GM12864 (cell line): Measurements from ENCODE around the gene HLA-DPB1.
A peak's percentile ranks its signal among the peaks of the same experiment; 100 is the strongest.

Experiments
- DNase-seq: peaks from one replicate; pipeline ENCODE4 v3.0.0-alpha.2; 2011; ENCODE audit warnings: low read depth
- H3K4me3 ChIP-seq: 2 replicates; pipeline ENCODE4 v1.5.1; 2011; ENCODE audit warnings: mild to moderate bottlenecking, low read depth, low read length, control low read depth
- TF ChIP-seq, protein P1 (sequence below): IDR thresholded peaks from 2 replicates; pipeline ENCODE4 v1.5.1; 2011; ENCODE audit warnings: low read depth, mild to moderate bottlenecking, moderate library complexity, low read length, control low read depth, inconsistent platforms; ENCODE audit errors: missing control alignments

HLA-DPB1 gene

GRCh38 chr6:33120001-33120400, 44.2 kb downstream of the HLA-DPB1 start:
- TF ChIP-seq, protein P1, sequence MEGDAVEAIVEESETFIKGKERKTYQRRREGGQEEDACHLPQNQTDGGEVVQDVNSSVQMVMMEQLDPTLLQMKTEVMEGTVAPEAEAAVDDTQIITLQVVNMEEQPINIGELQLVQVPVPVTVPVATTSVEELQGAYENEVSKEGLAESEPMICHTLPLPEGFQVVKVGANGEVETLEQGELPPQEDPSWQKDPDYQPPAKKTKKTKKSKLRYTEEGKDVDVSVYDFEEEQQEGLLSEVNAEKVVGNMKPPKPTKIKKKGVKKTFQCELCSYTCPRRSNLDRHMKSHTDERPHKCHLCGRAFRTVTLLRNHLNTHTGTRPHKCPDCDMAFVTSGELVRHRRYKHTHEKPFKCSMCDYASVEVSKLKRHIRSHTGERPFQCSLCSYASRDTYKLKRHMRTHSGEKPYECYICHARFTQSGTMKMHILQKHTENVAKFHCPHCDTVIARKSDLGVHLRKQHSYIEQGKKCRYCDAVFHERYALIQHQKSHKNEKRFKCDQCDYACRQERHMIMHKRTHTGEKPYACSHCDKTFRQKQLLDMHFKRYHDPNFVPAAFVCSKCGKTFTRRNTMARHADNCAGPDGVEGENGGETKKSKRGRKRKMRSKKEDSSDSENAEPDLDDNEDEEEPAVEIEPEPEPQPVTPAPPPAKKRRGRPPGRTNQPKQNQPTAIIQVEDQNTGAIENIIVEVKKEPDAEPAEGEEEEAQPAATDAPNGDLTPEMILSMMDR, result no peak
- no peak overlapping the region for H3K4me3 ChIP-seq
- DNase-seq, result no peak

GRCh38 chr6:33123181-33123580, 47.4 kb downstream of the HLA-DPB1 start:
- TF ChIP-seq, protein P1, result no peak
- H3K4me3 ChIP-seq, result no peak overlapping the region
- DNase-seq, result no peak

GRCh38 chr6:33123732-33124524, 48.1 kb downstream of the HLA-DPB1 start:
- TF ChIP-seq, protein P1, result peak; percentile 58
- DNase-seq, result no peak

DNA sequence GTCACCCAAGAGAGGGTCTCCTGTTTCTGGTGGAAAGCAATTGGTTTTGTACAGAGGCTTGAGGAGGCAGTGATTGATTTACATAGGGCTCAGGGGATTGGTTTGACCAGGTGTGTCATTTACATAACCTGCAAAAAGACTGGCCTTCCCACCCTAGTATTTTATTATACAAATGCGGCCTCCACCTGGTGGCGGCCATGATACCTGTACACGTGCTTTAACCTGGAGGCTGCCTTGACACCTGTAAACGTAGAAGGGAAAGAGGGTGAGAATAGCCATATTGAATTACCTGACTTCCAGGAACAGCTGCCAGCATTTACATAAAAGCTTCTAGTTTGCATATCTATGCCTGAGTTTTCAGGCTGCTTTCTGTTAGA, 48.7 kb downstream of the HLA-DPB1 start:
- TF ChIP-seq, protein P1, result no peak
- DNase-seq, result no peak
- H3K4me3 ChIP-seq, result no peak overlapping the region

More at GRCh38 chr6:33123732-33124524, 48.1 kb downstream of the HLA-DPB1 start:
- H3K4me3 ChIP-seq, result no peak overlapping the region

DNA sequence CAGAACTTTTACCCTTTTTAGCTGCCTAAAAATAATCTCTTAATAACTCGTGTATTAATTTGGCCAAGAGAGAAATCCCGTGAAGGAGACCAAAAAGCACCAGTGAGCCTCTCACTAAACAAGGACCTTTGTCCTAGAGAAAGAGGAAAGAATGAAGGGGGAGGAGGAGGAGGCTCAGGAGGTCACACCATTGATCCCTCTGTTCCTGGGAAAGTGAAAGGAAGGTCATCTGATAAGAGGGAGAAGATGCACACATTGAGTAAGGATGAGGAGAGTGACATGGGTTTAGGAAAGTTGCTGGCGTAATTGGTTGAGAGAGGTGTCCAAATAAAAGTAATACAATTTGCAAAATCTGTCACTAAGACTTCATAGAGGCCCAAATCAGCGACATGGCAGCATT, 49.2 kb downstream of the HLA-DPB1 start:
- TF ChIP-seq, protein P1, result no peak

DNA sequence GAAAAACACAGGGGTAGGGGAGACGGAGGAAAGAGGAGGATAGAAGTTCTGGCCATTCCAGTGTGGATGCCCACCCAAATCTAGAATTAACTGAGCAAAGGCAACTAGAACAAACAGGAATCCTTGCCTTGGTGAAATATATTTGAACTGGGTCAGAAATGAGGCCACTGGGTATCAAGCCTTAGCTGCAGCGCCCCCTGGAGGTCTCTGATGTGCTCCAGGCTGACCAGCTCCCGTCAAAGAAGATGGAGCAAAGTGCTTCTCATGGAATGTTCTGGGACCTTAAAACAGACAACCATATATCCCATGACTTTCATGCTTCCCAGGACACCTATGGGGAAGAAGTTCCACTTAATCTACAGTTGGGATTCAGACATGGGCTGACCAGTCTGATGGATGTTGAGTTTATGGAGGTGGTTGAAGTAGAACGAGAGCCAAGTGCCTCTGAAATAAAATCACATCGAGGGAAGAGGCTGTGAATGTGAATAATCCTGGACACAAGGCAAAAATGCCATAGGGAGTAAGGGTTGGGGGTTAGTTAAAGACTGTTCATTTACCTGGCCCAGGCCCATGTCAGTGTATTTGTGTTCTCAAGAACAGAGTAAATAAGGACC, 50.4 kb downstream of the HLA-DPB1 start:
- H3K4me3 ChIP-seq, result no peak overlapping the region
- TF ChIP-seq, protein P1, result peak; percentile 79
- DNase-seq, result no peak

More for the DNA sequence above, 49.2 kb downstream of the HLA-DPB1 start:
- DNase-seq, result no peak
- no peak overlapping the region for H3K4me3 ChIP-seq

- TF ChIP-seq, protein P1, result no peak
- no peak for DNase-seq
- H3K4me3 ChIP-seq, result no peak overlapping the region
Observed at GRCh38 chr6:33128318-33128717, 52.5 kb downstream of the HLA-DPB1 start.
